CD4-positive, alpha-beta T cell (primary cell): ENCODE data around the gene DDX43. TPM values are rescaled to one million over a fixed set of nuclear protein-coding genes. Genes with fewer than 3 reads are reported as not detected.

Source experiments
- ATAC-seq: fragments of 200-7000 bp; cut with Tn5 transposase; one replicate; pipeline ENCODE4 v1.10.0; 2022; ENCODE audit warnings: mild to moderate bottlenecking; ENCODE audit not compliant: poor library complexity
- CTCF ChIA-PET: fragments of 350-600 bp; sonication (Branson Sonifier 250); formaldehyde crosslinking; loops from one replicate; lab custom pipeline; 2021; ENCODE audit warnings: antibody characterized with exemption, inconsistent platforms; lab: Charles Lee
- POLR2A ChIA-PET: fragments of 350-600 bp; sonication (Branson Sonifier 250); formaldehyde crosslinking; loops from one replicate; lab custom pipeline; 2021; ENCODE audit warnings: antibody characterized with exemption, inconsistent platforms; lab: Charles Lee
- DNase-seq, 14 experiments: peaks; one replicate each; pipeline ENCODE4 v3.0.0-alpha.2; 2013 to 2020; ENCODE audit warnings: mixed read lengths in 2 of 14
- H3K27ac ChIP-seq, 2 donors: one replicate each; pipeline versions ENCODE4 v1.5.1 to v1.7.0; 2013; ENCODE audit warnings: low read length in 2 of 2, low read depth in 1 of 2, mild to moderate bottlenecking in 1 of 2
- H3K27me3 ChIP-seq, 2 experiments: 1 replicate in 1 of 2; 2 replicates in 1 of 2; pipeline versions ENCODE4 v1.6.1 to v1.7.0; 2013; ENCODE audit warnings: low read length in 2 of 2, control low read depth in 1 of 2, mild to moderate bottlenecking in 1 of 2, moderate library complexity in 1 of 2; ENCODE audit not compliant: insufficient read depth in 2 of 2, control insufficient read depth in 1 of 2
- H3K36me3 ChIP-seq: one replicate; pipeline ENCODE4 v1.6.1; 2013; ENCODE audit warnings: low read length, control low read depth; ENCODE audit not compliant: insufficient read depth
- H3K4me1 ChIP-seq: one replicate; pipeline ENCODE4 v1.6.1; 2013; ENCODE audit warnings: low read length, control low read depth; ENCODE audit not compliant: insufficient read depth
- H3K4me3 ChIP-seq: one replicate; pipeline ENCODE4 v1.5.1; 2013; ENCODE audit warnings: mild to moderate bottlenecking, low read length, moderate library complexity
- H3K9me3 ChIP-seq, 2 experiments: 1 replicate in 1 of 2; 2 replicates in 1 of 2; pipeline versions ENCODE4 v1.6.1 to v1.7.0; 2013; ENCODE audit warnings: low read length in 2 of 2, mild to moderate bottlenecking in 2 of 2, control low read depth in 1 of 2, moderate library complexity in 1 of 2; ENCODE audit not compliant: control insufficient read depth in 1 of 2, insufficient read depth in 1 of 2
- H3K27ac Mint-ChIP-seq: one replicate; pipeline ENCODE4 v1.8.0; 2020; ENCODE audit warnings: mixed read lengths
- H3K27me3 Mint-ChIP-seq: one replicate; pipeline ENCODE4 v1.8.0; 2021; ENCODE audit warnings: mixed read lengths
- H3K36me3 Mint-ChIP-seq: one replicate; pipeline ENCODE4 v1.8.0; 2021; ENCODE audit warnings: low read depth, mixed read lengths
- H3K4me1 Mint-ChIP-seq: one replicate; pipeline ENCODE4 v1.8.0; 2021; ENCODE audit warnings: low read depth, mixed read lengths
- H3K4me3 Mint-ChIP-seq: one replicate; pipeline ENCODE4 v1.8.0; 2020; ENCODE audit warnings: mild to moderate bottlenecking, mixed read lengths
- H3K9me3 Mint-ChIP-seq: one replicate; pipeline ENCODE4 v1.8.0; 2020; ENCODE audit warnings: mixed read lengths
- intact Hi-C, 2 experiments: fragments of 100-400 bp; cut with DNase I in 1 of 2; cut with micrococcal nuclease in 1 of 2; formaldehyde crosslinking; loops; one replicate each; pipeline versions ENCODE4 v1.15.1 to v1.9.0; 2023 to 2025; cut with DNase I, micrococcal nuclease
- total RNA-seq, 174 experiments: library from RNA in 2 of 174; stranded (reverse) in 2 of 174; gene quantifications; one replicate each; pipeline ENCODE4 v1.2.3 and lab custom pipeline; 2021 to 2026
- TF ChIP-seq, protein P1 (sequence below): fragments of 200-600 bp; IDR thresholded peaks from one replicate; pipeline ENCODE4 v1.8.0; 2022; ENCODE audit warnings: antibody characterized with exemption, mild to moderate bottlenecking

Gene DDX43
- total RNA-seq, 2 experiments from 2014 or later = 2.2 to 2.5 TPM

DNA sequence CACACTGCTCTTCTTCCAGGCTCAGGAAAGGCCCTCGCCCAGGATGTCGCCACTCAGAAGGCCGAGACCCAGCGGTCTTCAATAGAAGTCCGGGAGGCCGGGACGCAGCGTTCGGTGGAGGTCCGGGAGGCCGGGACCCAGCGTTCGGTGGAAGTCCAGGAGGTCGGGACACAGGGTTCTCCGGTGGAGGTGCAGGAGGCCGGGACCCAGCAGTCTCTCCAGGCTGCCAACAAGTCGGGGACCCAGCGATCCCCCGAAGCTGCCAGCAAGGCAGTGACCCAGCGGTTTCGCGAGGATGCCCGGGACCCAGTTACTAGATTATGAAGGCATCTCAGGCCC, 31.1 kb upstream of the DDX43 start:
- TF ChIP-seq, protein P1, sequence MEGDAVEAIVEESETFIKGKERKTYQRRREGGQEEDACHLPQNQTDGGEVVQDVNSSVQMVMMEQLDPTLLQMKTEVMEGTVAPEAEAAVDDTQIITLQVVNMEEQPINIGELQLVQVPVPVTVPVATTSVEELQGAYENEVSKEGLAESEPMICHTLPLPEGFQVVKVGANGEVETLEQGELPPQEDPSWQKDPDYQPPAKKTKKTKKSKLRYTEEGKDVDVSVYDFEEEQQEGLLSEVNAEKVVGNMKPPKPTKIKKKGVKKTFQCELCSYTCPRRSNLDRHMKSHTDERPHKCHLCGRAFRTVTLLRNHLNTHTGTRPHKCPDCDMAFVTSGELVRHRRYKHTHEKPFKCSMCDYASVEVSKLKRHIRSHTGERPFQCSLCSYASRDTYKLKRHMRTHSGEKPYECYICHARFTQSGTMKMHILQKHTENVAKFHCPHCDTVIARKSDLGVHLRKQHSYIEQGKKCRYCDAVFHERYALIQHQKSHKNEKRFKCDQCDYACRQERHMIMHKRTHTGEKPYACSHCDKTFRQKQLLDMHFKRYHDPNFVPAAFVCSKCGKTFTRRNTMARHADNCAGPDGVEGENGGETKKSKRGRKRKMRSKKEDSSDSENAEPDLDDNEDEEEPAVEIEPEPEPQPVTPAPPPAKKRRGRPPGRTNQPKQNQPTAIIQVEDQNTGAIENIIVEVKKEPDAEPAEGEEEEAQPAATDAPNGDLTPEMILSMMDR = no peak
- H3K27me3 ChIP-seq = no peaks in the 10 kb centered on the region
- H3K9me3 Mint-ChIP-seq = no peaks in the 10 kb centered on the region
- no peaks in the 10 kb centered on the region for H3K4me1 Mint-ChIP-seq
- intact Hi-C loops = no loop called here
- no peaks in the 10 kb centered on the region for H3K36me3 Mint-ChIP-seq
- ATAC-seq (no peak), DNase-seq (no peak)
- H3K4me3 ChIP-seq = no peak overlapping the region
- no peak overlapping the region for H3K4me3 Mint-ChIP-seq
- no peak overlapping the region for H3K27ac Mint-ChIP-seq
- H3K36me3 ChIP-seq = no peaks in the 10 kb centered on the region
- H3K9me3 ChIP-seq = peaks cover 0 to 6% of the 10 kb centered on the region in 2 experiments
- H3K4me1 ChIP-seq = no peaks in the 10 kb centered on the region
- ChIA-PET POLR2A (no interaction called here), CTCF (no interaction called here)
- H3K27me3 Mint-ChIP-seq = no peaks in the 10 kb centered on the region
- H3K27ac ChIP-seq = no peak overlapping the region

GRCh38 chr6:73364121-73364520, 30.5 kb upstream of the DDX43 start:
- ATAC-seq (no peak), DNase-seq (no peak)
- no peak overlapping the region for H3K4me3 Mint-ChIP-seq
- H3K27me3 ChIP-seq = no peaks in the 10 kb centered on the region
- CTCF ChIA-PET = no interaction called here
- H3K36me3 Mint-ChIP-seq = no peaks in the 10 kb centered on the region
- no peaks in the 10 kb centered on the region for H3K36me3 ChIP-seq
- intact Hi-C loops = no loop called here
- no peaks in the 10 kb centered on the region for H3K27me3 Mint-ChIP-seq
- no peak overlapping the region for H3K4me3 ChIP-seq
- no peak overlapping the region for H3K27ac ChIP-seq
- H3K9me3 ChIP-seq = peaks cover 0 to 7% of the 10 kb centered on the region in 2 experiments
- no peaks in the 10 kb centered on the region for H3K4me1 ChIP-seq
- TF ChIP-seq, protein P1 = no peak
- H3K4me1 Mint-ChIP-seq = no peaks in the 10 kb centered on the region
- H3K9me3 Mint-ChIP-seq = no peaks in the 10 kb centered on the region
- H3K27ac Mint-ChIP-seq = no peak overlapping the region
- POLR2A ChIA-PET = no interaction called here

- ATAC-seq (no peak), DNase-seq (no peak)
- H3K27ac ChIP-seq = no peak overlapping the region
- CTCF ChIA-PET = no interaction called here
- peaks cover 0 to 12% of the 10 kb centered on the region in 2 experiments for H3K9me3 ChIP-seq
- H3K27me3 Mint-ChIP-seq = no peaks in the 10 kb centered on the region
- TF ChIP-seq, protein P1 = no peak
- H3K9me3 Mint-ChIP-seq = no peaks in the 10 kb centered on the region
- H3K36me3 Mint-ChIP-seq = no peaks in the 10 kb centered on the region
- POLR2A ChIA-PET = interaction anchor here (0.7 kb wide), 1 partner anchor 25 kb away, joined by 6 read pairs; no protein-coding TSS in a partner anchor
- H3K4me3 Mint-ChIP-seq = no peak overlapping the region
- H3K36me3 ChIP-seq = no peaks in the 10 kb centered on the region
- H3K4me3 ChIP-seq = no peak overlapping the region
- no peaks in the 10 kb centered on the region for H3K4me1 ChIP-seq
- H3K4me1 Mint-ChIP-seq = no peaks in the 10 kb centered on the region
- intact Hi-C loops = no loop called here
- no peak overlapping the region for H3K27ac Mint-ChIP-seq
- H3K27me3 ChIP-seq = no peaks in the 10 kb centered on the region
Observed at GRCh38 chr6:73364549-73364948, 30.1 kb upstream of the DDX43 start.
